Measurements from ENCODE around the gene TCP10L. TPM values are rescaled to one million over a fixed set of nuclear protein-coding genes. Genes with fewer than 3 reads are reported as not detected.

The TCP10L gene
- total and polyA plus RNA-seq, 7 donors = 0.27 to 1.9 (median 0.50) TPM; not detected in 1

DNA sequence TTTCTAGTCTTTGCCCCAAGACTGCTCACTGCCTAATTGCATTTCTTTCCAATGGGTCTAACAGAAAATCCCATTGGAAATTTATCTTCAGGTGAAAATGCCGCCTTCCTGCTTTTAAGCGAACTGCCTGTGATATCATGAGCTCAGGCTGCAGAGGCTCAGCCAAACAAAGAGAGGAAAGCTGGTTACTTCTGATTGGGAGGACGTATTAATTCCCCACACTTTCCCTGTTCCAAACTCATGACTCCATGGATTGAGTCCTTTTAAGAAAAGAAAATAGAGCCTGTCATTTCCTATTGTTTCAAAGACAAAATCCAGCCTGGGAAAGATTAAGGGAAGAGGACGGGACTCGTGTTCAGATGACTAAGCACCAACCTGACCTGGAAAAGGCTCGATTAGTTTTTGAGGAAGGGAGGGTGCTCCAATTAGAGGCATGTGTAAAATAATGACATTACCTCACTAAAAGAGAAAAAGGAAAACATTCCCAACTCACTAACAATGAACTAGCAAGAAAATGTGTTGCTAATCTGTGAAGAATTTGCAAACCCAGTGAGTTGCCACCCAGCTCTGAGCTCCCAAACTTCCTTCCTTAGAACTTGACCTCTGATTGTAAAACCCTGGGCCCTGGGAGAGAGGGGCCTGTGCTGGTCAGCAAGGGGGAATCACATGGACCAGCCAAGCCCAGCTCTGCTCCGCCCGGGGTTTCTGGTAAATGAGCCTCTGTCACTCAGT is 61.2 kb downstream of the TCP10L start:
- DNase-seq (peak in 1 of 2 donors; percentile 35), ATAC-seq (peak; percentile 23 to 51 (median 42))
- Histone ChIP-seq H3K36me3 (ENCODE audit: insufficient read depth in 1 of 2, low read depth in 1 of 2) (no peaks in the 10 kb centered on the region), H3K9me3 (no peaks in the 10 kb centered on the region), H3K4me1 (peaks cover 17% of the 10 kb centered on the region), H3K27ac (peak overlapping the region; percentile 68), H3K4me3 (no peak overlapping the region), H3K27me3 (ENCODE audit: insufficient read depth in 3 of 3, low read length in 2 of 3) (no peaks in the 10 kb centered on the region)
- intact Hi-C loops (cut with DNase I) = loop anchor here in 1 of 2 donors (10.0 kb wide), 1 partner anchor 889 kb away; no protein-coding TSS in a partner anchor
- TF ChIP-seq CTCF (IDR thresholded peaks at IDR 0.05) = no peak
- 52 to 62% (median 59%) methylated on average over 8 of the region's 8 CpGs for WGBS, 3 donors

Other genes with a start within 250 kb of the TCP10L start
- 10 to 100 TPM; 12.9 to 19.8 (median 17.9) TPM for gene URB1, start 192.5 kb downstream of the TCP10L start, total RNA-seq
- gene URB1, start 192.5 kb downstream of the TCP10L start, polyA plus RNA-seq = 1 to 10 TPM; 4.8 to 9.5 (median 8.1) TPM
- 10 to 100 TPM in 1 of 4 donors, 1 to 10 TPM in 3; 5.5 to 10.7 (median 7.3) TPM for gene EVA1C, start 172.8 kb downstream of the TCP10L start, total RNA-seq
- 1 to 10 TPM; 5.6 to 9.7 (median 5.8) TPM for gene EVA1C, start 172.8 kb downstream of the TCP10L start, polyA plus RNA-seq
- 10 to 100 TPM; 24.6 to 31.6 (median 26.0) TPM for gene CFAP298, start 26.9 kb upstream of the TCP10L start, total RNA-seq
- gene CFAP298, start 26.9 kb upstream of the TCP10L start, polyA plus RNA-seq = 10 to 100 TPM; 35.9 to 64.8 (median 45.6) TPM
- gene SYNJ1, start 142.5 kb upstream of the TCP10L start, total RNA-seq = 10 to 100 TPM; 10.4 to 12.2 (median 11.5) TPM
- 10 to 100 TPM in 1 of 3 donors, 1 to 10 TPM in 2; 5.9 to 14.8 (median 8.3) TPM for gene SYNJ1, start 142.5 kb upstream of the TCP10L start, polyA plus RNA-seq
- gene PAXBP1, start 186.2 kb upstream of the TCP10L start, total RNA-seq = 10 to 100 TPM in 3 of 4 donors, 1 to 10 TPM in 1; 9.6 to 18.7 (median 13.6) TPM
- 10 to 100 TPM in 1 of 3 donors, 1 to 10 TPM in 2; 9.6 to 15.3 (median 10.0) TPM for gene PAXBP1, start 186.2 kb upstream of the TCP10L start, polyA plus RNA-seq